ENCODE results near the gene GOSR2.

DNA sequence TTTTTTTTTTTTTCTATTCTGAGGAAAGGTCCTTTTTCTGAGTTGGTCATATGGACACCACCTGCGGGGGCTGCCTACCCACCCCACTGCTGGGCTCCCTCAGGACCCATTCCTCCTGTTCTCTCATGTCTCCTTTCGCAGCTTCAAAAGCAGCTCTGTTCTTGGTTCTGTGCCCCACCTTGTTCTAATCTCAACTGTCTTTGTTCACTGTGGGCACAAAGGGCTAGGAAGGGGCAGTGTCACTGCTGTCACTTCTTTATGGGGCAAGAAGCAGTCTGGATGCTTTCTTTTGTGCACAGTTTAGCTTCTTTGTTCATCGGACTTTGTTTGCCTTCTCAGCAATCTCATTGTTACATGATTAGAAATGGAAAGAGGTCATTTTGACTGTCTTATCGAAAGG, 7.1 kb downstream of the GOSR2 start:
- TF ChIP-seq, protein P1, sequence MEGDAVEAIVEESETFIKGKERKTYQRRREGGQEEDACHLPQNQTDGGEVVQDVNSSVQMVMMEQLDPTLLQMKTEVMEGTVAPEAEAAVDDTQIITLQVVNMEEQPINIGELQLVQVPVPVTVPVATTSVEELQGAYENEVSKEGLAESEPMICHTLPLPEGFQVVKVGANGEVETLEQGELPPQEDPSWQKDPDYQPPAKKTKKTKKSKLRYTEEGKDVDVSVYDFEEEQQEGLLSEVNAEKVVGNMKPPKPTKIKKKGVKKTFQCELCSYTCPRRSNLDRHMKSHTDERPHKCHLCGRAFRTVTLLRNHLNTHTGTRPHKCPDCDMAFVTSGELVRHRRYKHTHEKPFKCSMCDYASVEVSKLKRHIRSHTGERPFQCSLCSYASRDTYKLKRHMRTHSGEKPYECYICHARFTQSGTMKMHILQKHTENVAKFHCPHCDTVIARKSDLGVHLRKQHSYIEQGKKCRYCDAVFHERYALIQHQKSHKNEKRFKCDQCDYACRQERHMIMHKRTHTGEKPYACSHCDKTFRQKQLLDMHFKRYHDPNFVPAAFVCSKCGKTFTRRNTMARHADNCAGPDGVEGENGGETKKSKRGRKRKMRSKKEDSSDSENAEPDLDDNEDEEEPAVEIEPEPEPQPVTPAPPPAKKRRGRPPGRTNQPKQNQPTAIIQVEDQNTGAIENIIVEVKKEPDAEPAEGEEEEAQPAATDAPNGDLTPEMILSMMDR (IDR thresholded peaks at IDR 0.05): no peak
- TF ChIP-seq POLR2A (IDR thresholded peaks at IDR 0.05): no peak

All from esophagus squamous epithelium (tissue), 4 donors.